Activated CD4-positive, alpha-beta T cell treated with anti-CD3 and anti-CD28 coated beads for 4 hours (primary cell): ENCODE data around the gene RASGEF1C.
"Not testable (repeated sequence)": the region's sequence is repeated elsewhere in the genome, so short reads cannot be mapped to it uniquely, and the experiment has no call there.

ENCODE experiments used
- DNase-seq, 2 donors: peaks; one replicate each; pipeline ENCODE4 v3.0.0-alpha.2; 2020

The RASGEF1C gene

GRCh38 chr5:180135128-180135955 is 73.7 kb downstream of the RASGEF1C start:
- no peak for DNase-seq

- no peak for DNase-seq
These were observed 75.0 kb downstream of the RASGEF1C start for GRCh38 chr5:180133971-180134508.

- DNase-seq, result no peak
These were observed 75.5 kb downstream of the RASGEF1C start for GRCh38 chr5:180133551-180133950.

- no peak for DNase-seq
These were observed 76.0 kb downstream of the RASGEF1C start for GRCh38 chr5:180133060-180133459.

DNA sequence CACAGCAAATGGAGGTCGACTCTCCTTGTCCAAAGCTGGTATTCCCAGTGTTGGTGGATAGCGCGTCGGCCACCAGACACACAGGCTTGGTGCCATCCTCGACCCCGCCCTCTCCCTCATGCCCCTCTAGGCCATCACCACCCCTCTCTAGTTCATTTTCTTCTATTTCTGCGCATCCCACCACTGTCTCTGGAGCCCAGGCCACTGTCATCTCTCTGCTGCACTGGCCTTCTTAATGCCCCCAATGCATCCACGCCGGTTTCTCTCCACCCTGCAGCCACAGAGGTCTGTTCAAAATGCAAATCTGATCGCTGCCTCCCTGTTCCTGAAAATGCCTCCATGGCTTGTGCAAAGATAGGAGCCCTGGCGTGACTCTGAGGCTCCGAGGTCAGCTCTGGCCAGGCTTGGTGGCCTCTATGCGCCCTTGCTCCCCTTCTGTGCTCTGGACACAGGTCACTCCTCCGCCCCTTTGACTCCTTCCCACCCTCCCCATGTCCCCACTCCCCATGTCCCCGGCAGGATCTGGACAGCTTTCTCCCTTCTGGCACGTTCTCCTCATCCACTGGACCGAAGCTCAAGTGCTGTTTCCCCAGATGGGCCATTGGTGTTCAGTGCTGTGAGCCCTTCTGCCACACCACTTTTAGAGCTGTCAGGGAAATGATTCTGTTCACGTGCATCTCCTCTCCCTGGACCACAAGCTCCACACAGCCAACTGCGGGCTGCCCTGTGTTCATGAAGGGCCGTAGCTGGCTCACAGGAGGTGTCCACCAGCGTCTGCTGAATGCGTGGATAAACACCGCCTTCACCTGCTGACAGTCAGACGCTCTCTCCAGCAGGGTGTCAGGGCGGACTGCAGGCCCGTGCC is 77.9 kb downstream of the RASGEF1C start:
- no peak for DNase-seq

- DNase-seq, result no peak
These were observed 78.6 kb downstream of the RASGEF1C start for GRCh38 chr5:180130291-180130869.

DNA sequence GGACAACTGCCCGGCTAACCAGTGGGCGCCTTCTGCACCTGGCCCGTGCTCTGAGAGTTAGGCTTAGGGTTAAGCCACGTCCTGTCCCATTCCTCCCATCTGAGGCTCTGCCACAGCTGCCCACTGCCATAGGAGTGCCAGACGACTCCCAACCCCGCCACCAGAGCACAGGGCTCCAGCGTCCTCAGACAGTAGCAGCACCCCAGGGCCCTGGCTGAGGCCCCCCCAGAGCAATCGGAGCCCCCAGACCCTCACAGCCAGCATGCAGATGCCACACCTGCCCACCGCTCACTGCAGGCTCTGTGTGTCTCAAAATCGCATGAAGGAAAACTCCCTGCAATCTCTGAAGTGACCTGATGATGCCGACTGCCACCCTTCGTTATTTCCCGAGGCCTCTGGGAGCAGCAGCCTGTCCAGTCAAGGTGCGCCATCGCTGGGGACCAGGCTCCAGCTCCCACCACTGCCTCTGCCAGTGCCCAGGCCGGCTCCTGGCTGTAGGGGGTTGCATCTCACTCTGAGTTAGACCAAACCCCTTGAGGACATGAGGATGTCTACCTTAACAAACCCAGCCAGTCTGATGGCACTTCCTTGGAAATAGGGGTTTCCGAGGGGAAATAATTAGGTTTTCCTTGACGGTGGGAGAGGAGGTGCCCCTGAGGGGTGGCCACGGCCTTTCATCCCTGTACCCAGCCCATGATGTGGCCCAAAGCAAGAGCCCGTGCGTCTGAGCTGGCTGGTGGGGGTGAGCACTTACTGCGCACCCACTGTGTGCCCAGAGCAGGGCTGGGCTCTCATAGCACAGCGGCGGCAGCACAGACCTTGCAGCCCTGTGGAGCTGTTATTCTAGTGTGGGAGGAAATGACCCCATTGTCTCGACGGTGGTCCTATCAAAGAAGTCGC is 79.5 kb downstream of the RASGEF1C start:
- no peak for DNase-seq

- DNase-seq, result no peak
These were observed 80.2 kb downstream of the RASGEF1C start for GRCh38 chr5:180128671-180129261.

- no peak for DNase-seq
These were observed 81.0 kb downstream of the RASGEF1C start for GRCh38 chr5:180127682-180128670.

GRCh38 chr5:180126716-180127681 is 82.0 kb downstream of the RASGEF1C start:
- DNase-seq, result no peak

GRCh38 chr5:180126156-180126555 is 82.9 kb downstream of the RASGEF1C start:
- not testable (repeated sequence) for DNase-seq

GRCh38 chr5:180124662-180125061 is 84.3 kb downstream of the RASGEF1C start:
- not testable (repeated sequence) for DNase-seq

- no peak for DNase-seq
These were observed 86.1 kb downstream of the RASGEF1C start for GRCh38 chr5:180122875-180123274.

GRCh38 chr5:180121826-180122413 is 87.1 kb downstream of the RASGEF1C start:
- DNase-seq, result no peak

- no peak for DNase-seq
These were observed 88.5 kb downstream of the RASGEF1C start for GRCh38 chr5:180120237-180121101.

DNA sequence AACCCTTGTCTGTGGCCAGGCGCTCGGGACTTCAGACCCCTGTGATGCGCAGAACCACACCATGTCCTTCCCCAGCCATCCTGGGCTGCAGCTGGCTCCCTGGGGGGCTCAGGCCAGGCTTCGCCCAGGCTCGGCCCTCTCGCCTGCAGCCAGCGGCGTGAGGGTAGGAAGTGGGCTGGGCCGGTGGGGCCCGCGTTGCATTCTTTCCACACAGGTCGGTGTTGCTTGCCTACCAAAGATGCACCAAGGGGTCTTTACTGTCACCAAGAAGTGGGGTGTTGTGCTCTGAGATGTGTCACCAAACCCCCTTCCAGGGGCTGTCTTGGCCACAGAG is 89.1 kb downstream of the RASGEF1C start:
- no peak for DNase-seq

DNA sequence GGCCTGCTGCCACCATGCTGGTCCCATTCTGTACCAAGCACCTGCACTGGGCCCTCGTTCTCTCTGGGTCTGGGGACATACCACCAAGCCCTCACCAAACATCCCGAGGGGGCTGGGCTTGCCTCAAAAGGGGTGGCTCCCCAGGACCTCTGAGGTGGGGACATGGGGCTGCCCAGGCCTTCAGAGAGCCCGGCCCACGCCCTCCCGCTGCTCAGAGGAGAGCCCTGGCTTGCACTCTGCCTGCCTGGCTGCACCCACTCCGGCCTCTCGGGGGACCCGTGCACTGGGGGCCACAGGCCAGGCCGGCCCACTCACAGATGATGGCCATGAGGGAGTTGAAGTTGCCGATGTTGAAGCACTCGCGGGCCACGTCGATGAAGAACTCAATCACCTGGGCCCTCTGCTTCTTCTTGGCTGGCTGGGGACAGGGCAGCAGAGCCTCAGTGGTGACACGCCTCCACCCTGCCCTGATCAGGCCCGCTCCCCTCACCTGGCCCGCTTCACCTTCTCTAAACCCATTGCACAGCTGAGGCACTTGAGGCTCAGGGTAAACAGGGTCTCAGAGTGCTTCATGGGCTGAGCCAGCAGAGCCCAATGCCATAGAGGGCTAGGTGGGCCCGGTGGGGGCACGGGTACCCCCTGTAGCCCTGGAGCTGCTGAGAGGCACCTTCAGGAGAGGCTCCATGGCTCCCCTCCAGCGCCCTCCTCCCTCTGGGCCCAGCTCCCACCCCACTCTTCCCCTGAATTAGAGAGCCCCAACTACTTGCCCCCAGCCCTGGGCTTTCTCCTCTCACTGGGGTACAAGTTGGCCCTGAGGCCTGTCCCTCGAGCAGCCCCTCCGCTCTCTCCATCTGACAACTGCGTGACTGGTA is 89.7 kb downstream of the RASGEF1C start:
- DNase-seq, result no peak
